GM21529 (cell line): Measurements from ENCODE around the gene TLN1.

Experiments used
- ATAC-seq: cut with Tn5 transposase; IDR thresholded peaks from one replicate; pipeline ENCODE4 v1.9.1; 2021; ENCODE audit not compliant: unreplicated experiment

Gene TLN1

GRCh38 chr9:35669331-35670145 lies 62.5 kb downstream of the TLN1 start:
- ATAC-seq: no peak

GRCh38 chr9:35667939-35668338 lies 64.1 kb downstream of the TLN1 start:
- no peak for ATAC-seq

GRCh38 chr9:35666549-35666948 lies 65.4 kb downstream of the TLN1 start:
- no peak for ATAC-seq

GRCh38 chr9:35666045-35666444 lies 66.0 kb downstream of the TLN1 start:
- ATAC-seq: no peak

- ATAC-seq: no peak
Measured at GRCh38 chr9:35665471-35665818, 66.5 kb downstream of the TLN1 start.

- peak; percentile 82 for ATAC-seq
Measured at GRCh38 chr9:35664531-35665470, 67.2 kb downstream of the TLN1 start, which contains the start of gene ARHGEF39. TSS of gene ARHGEF39 (minus strand) at chr9:35665195. CDS start at chr9:35665169, 26 bp downstream.

GRCh38 chr9:35662437-35662836 lies 69.6 kb downstream of the TLN1 start:
- ATAC-seq: no peak

GRCh38 chr9:35661756-35662350 lies 70.1 kb downstream of the TLN1 start:
- no peak for ATAC-seq

GRCh38 chr9:35660966-35661415 lies 71.0 kb downstream of the TLN1 start:
- ATAC-seq: no peak

- ATAC-seq: no peak
Measured at GRCh38 chr9:35659340-35659739, 72.7 kb downstream of the TLN1 start.

GRCh38 chr9:35658968-35659220 lies 73.1 kb downstream of the TLN1 start:
- peak; percentile 7 for ATAC-seq

- ATAC-seq: peak; percentile 47
Measured at GRCh38 chr9:35658137-35658967, 73.6 kb downstream of the TLN1 start, which contains the start of gene CCDC107. TSS of gene CCDC107 (plus strand) at chr9:35658292. CDS start at chr9:35658380, 88 bp downstream.

- ATAC-seq: peak; percentile 86
Measured at GRCh38 chr9:35657546-35658136, 74.4 kb downstream of the TLN1 start, which contains the start of gene RMRP. TSS of gene RMRP (minus strand) at chr9:35658019.

- no peak for ATAC-seq
Measured at GRCh38 chr9:35656831-35657545, 75.0 kb downstream of the TLN1 start.

GRCh38 chr9:35656348-35656747 lies 75.6 kb downstream of the TLN1 start:
- no peak for ATAC-seq

- ATAC-seq: no peak
Measured at GRCh38 chr9:35653611-35654010, 78.4 kb downstream of the TLN1 start.

- no peak for ATAC-seq
Measured at GRCh38 chr9:35652829-35653209, 79.2 kb downstream of the TLN1 start.

- ATAC-seq: no peak
Measured at GRCh38 chr9:35651956-35652828, 79.8 kb downstream of the TLN1 start.
